ENCODE results near the gene OXT.
A peak's percentile ranks its signal among the peaks of the same experiment; 100 is the strongest.
"Not testable (repeated sequence)": the region's sequence is repeated elsewhere in the genome, so short reads cannot be mapped to it uniquely, and the experiment has no call there.

Gene OXT

DNA sequence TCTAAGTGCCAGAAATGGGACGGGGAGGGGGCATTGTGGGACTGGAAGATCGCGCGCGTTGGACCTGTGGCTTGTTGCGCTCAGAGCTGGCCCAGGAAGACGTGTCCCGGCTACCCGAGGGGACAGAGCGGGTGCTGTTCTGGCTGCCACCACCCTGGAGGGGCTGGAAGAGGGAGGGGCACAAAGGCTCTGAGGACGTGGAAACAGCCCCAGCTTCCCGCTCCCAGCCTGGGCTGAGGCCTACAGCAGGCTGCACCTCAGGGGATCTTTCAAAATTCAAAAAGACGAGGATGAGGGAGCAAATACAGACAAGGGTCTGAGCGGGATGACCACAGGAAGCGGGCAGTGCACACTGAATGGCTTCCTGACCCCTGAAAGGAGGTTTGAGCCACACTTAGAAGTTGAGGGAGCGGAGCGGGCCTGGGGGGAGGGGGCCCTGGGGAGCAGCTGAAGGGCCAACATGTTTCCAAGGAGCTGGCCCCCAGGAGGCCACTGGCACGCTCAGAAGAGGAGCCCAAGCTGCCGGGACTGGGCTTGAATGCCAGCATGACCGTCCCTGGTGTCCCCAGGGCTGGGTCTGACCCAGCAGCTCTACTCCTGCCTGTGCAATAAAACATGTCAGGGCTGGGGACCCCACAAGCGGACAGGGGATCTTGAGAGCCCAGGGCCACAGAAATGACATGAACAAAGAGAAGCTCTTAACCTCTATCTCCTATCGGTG, 1.3 kb downstream of the OXT start:
- H3K27me3 ChIP-seq (ENCODE audit: control insufficient read depth in 5 of 5, insufficient read depth in 4 of 5, low read length in 5 of 5) = peaks cover 0 to 2% (median 0%) of the 10 kb centered on the region in 5 donors
- no peaks in the 10 kb centered on the region for H3K9me3 ChIP-seq (ENCODE audit: control insufficient read depth in 5 of 5, low read length in 5 of 5)
- H3K27ac ChIP-seq (ENCODE audit: low read depth, low read length) = no peak overlapping the region
- peaks cover 0 to 34% (median 23%) of the 10 kb centered on the region in 5 donors for H3K4me1 ChIP-seq (ENCODE audit: control insufficient read depth in 5 of 5, insufficient read depth in 5 of 5, low read length in 5 of 5)
- H3K9ac ChIP-seq (ENCODE audit: low read length in 5 of 5) = peak overlapping the region in 1 of 5 donors; percentile 66
- H3K36me3 ChIP-seq (ENCODE audit: control insufficient read depth in 5 of 5, insufficient read depth in 5 of 5, low read length in 5 of 5) = no peaks in the 10 kb centered on the region
- peak overlapping the region in 4 of 5 donors; percentile 49 to 67 (median 58) for H3K4me3 ChIP-seq (ENCODE audit: low read depth in 1 of 5, low read length in 5 of 5)

GRCh38 chr20:3073251-3073643, 1.8 kb downstream of the OXT start:
- not testable (repeated sequence) for H3K9me3 ChIP-seq (ENCODE audit: control insufficient read depth in 5 of 5, low read length in 5 of 5); H3K4me3 ChIP-seq (ENCODE audit: low read depth in 1 of 5, low read length in 5 of 5); H3K27me3 ChIP-seq (ENCODE audit: control insufficient read depth in 5 of 5, insufficient read depth in 4 of 5, low read length in 5 of 5); H3K9ac ChIP-seq (ENCODE audit: low read length in 5 of 5); H3K36me3 ChIP-seq (ENCODE audit: control insufficient read depth in 5 of 5, insufficient read depth in 5 of 5, low read length in 5 of 5); H3K27ac ChIP-seq (ENCODE audit: low read depth, low read length)
- peaks cover 0 to 28% (median 23%) of the 10 kb centered on the region in 5 donors for H3K4me1 ChIP-seq (ENCODE audit: control insufficient read depth in 5 of 5, insufficient read depth in 5 of 5, low read length in 5 of 5)

GRCh38 chr20:3074812-3075211, 3.4 kb downstream of the OXT start:
- H3K27me3 ChIP-seq (ENCODE audit: control insufficient read depth in 5 of 5, insufficient read depth in 4 of 5, low read length in 5 of 5) = peaks cover 0 to 2% (median 0%) of the 10 kb centered on the region in 5 donors

GRCh38 chr20:3075315-3075714, 3.9 kb downstream of the OXT start:
- H3K9me3 ChIP-seq (ENCODE audit: control insufficient read depth in 5 of 5, low read length in 5 of 5); H3K27ac ChIP-seq (ENCODE audit: low read depth, low read length); H3K9ac ChIP-seq (ENCODE audit: low read length in 5 of 5); H3K36me3 ChIP-seq (ENCODE audit: control insufficient read depth in 5 of 5, insufficient read depth in 5 of 5, low read length in 5 of 5); H3K4me3 ChIP-seq (ENCODE audit: low read depth in 1 of 5, low read length in 5 of 5); H3K27me3 ChIP-seq (ENCODE audit: control insufficient read depth in 5 of 5, insufficient read depth in 4 of 5, low read length in 5 of 5): not testable (repeated sequence)
- peaks cover 0 to 21% (median 19%) of the 10 kb centered on the region in 5 donors for H3K4me1 ChIP-seq (ENCODE audit: control insufficient read depth in 5 of 5, insufficient read depth in 5 of 5, low read length in 5 of 5)

More at GRCh38 chr20:3074812-3075211, 3.4 kb downstream of the OXT start:
- Histone ChIP-seq H3K9me3 (ENCODE audit: control insufficient read depth in 5 of 5, low read length in 5 of 5) (no peaks in the 10 kb centered on the region), H3K27ac (ENCODE audit: low read depth, low read length) (no peak overlapping the region), H3K4me3 (ENCODE audit: low read depth in 1 of 5, low read length in 5 of 5) (no peak overlapping the region), H3K4me1 (ENCODE audit: control insufficient read depth in 5 of 5, insufficient read depth in 5 of 5, low read length in 5 of 5) (peaks cover 0 to 21% (median 16%) of the 10 kb centered on the region in 5 donors), H3K36me3 (ENCODE audit: control insufficient read depth in 5 of 5, insufficient read depth in 5 of 5, low read length in 5 of 5) (no peaks in the 10 kb centered on the region), H3K9ac (ENCODE audit: low read length in 5 of 5) (no peak overlapping the region)

DNA sequence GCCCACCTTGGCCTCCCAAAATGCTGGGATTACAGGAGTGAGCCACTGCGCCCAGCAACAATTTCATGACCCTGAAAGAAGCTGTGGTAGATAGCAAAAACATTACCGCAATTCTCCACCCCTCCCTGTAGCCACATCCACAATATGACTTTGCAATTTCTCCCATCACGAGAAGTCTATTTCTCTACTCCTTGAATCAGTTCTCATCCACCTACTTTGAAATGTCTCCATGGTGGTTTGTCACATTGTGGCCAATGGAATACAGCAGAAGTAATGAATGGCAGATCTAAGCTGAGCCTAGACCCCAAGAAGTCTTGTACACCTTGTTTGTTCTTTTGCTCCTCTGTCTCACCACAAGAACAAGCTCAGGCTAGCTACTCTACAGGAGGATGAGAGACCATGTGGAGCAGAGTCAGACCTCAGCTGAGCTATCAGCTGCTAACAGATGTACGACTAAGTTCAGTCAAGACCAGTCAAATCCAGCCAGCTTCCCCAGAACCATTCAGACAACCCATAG, 6.3 kb downstream of the OXT start:
- no peak overlapping the region for H3K27ac ChIP-seq (ENCODE audit: low read depth, low read length)
- H3K9me3 ChIP-seq (ENCODE audit: control insufficient read depth in 5 of 5, low read length in 5 of 5) = no peaks in the 10 kb centered on the region
- H3K9ac ChIP-seq (ENCODE audit: low read length in 5 of 5) = no peak overlapping the region
- peaks cover 0 to 10% (median 0%) of the 10 kb centered on the region in 5 donors for H3K27me3 ChIP-seq (ENCODE audit: control insufficient read depth in 5 of 5, insufficient read depth in 4 of 5, low read length in 5 of 5)
- H3K4me1 ChIP-seq (ENCODE audit: control insufficient read depth in 5 of 5, insufficient read depth in 5 of 5, low read length in 5 of 5) = peaks cover 6 to 26% (median 21%) of the 10 kb centered on the region in 5 donors
- no peak overlapping the region for H3K4me3 ChIP-seq (ENCODE audit: low read depth in 1 of 5, low read length in 5 of 5)
- H3K36me3 ChIP-seq (ENCODE audit: control insufficient read depth in 5 of 5, insufficient read depth in 5 of 5, low read length in 5 of 5) = no peaks in the 10 kb centered on the region

GRCh38 chr20:3080939-3081388, 9.5 kb downstream of the OXT start:
- Histone ChIP-seq H3K4me3 (ENCODE audit: low read depth in 1 of 5, low read length in 5 of 5) (no peak overlapping the region), H3K4me1 (ENCODE audit: control insufficient read depth in 5 of 5, insufficient read depth in 5 of 5, low read length in 5 of 5) (peaks cover 6 to 32% (median 24%) of the 10 kb centered on the region in 5 donors), H3K9me3 (ENCODE audit: control insufficient read depth in 5 of 5, low read length in 5 of 5) (no peaks in the 10 kb centered on the region), H3K27me3 (ENCODE audit: control insufficient read depth in 5 of 5, insufficient read depth in 4 of 5, low read length in 5 of 5) (peaks cover 0 to 18% (median 4%) of the 10 kb centered on the region in 5 donors), H3K36me3 (ENCODE audit: control insufficient read depth in 5 of 5, insufficient read depth in 5 of 5, low read length in 5 of 5) (no peaks in the 10 kb centered on the region), H3K9ac (ENCODE audit: low read length in 5 of 5) (no peak overlapping the region), H3K27ac (ENCODE audit: low read depth, low read length) (peak overlapping the region; percentile 57)

DNA sequence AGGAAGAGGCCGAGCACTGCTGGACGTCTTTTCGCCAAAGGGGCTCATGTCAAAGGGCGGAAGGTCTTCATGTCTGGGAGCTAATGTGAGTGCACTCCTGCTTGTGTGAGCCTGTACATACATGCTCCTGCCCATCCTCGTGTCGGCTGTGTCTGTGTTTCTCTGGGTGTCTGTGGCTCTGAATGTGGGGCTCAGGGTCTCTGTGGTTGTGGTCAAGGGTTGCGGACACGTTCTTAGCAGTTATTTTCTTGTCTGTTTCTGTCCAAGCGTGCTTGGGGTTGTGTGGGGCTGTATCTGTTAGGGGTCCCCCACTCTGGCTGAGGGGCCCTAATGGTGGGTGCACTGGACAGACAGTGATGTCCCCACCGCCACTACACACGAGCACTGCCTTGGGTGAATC, 10.2 kb downstream of the OXT start:
- H3K36me3 ChIP-seq (ENCODE audit: control insufficient read depth in 5 of 5, insufficient read depth in 5 of 5, low read length in 5 of 5) = no peaks in the 10 kb centered on the region

DNA sequence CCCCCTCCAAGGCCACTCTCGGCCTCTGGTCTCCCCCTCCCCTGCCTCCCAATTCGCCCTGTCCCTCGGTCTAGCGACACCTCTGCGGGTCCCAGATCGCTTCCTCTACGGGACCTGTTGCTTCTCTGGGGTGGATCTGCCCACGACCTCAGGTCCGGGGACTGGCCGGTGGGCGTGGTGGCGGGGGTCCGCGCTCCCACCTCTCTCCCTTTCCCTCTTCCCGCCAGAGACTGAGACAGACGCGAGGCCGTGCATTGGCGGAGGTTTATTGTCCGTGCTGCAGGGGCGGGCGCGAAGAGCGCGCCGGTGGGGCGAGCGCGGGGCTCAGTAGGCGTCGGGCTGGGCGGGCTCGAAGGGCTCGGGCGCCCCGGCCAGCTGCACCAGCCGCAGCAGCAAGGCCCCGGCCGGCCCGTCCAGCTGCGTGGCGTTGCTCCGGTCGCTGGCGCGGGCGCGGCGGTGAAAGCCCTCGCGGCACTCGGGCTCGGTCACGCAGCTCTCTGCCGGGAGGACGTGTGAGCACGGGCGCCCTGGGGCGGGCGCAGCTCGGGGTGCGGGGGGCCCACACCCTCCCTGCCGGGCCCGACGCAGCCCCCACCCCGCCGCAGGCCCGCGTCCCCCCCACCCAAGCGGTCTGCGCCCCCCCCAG, 11.0 kb downstream of the OXT start:
- H3K9ac ChIP-seq (ENCODE audit: low read length in 5 of 5) = peak overlapping the region in 1 of 5 donors; percentile 59
- H3K4me3 ChIP-seq (ENCODE audit: low read depth in 1 of 5, low read length in 5 of 5) = peak overlapping the region; percentile 29 to 65 (median 51)
- no peaks in the 10 kb centered on the region for H3K9me3 ChIP-seq (ENCODE audit: control insufficient read depth in 5 of 5, low read length in 5 of 5)
- H3K27ac ChIP-seq (ENCODE audit: low read depth, low read length) = no peak overlapping the region
- H3K36me3 ChIP-seq (ENCODE audit: control insufficient read depth in 5 of 5, insufficient read depth in 5 of 5, low read length in 5 of 5) = no peaks in the 10 kb centered on the region
- H3K4me1 ChIP-seq (ENCODE audit: control insufficient read depth in 5 of 5, insufficient read depth in 5 of 5, low read length in 5 of 5) = peaks cover 6 to 32% (median 24%) of the 10 kb centered on the region in 5 donors
- H3K27me3 ChIP-seq (ENCODE audit: control insufficient read depth in 5 of 5, insufficient read depth in 4 of 5, low read length in 5 of 5) = peaks cover 0 to 18% (median 4%) of the 10 kb centered on the region in 5 donors

More for the DNA sequence above, 10.2 kb downstream of the OXT start:
- Histone ChIP-seq H3K27ac (ENCODE audit: low read depth, low read length) (no peak overlapping the region), H3K4me3 (ENCODE audit: low read depth in 1 of 5, low read length in 5 of 5) (peak overlapping the region; percentile 20 to 65 (median 44)), H3K9me3 (ENCODE audit: control insufficient read depth in 5 of 5, low read length in 5 of 5) (no peaks in the 10 kb centered on the region), H3K9ac (ENCODE audit: low read length in 5 of 5) (no peak overlapping the region), H3K27me3 (ENCODE audit: control insufficient read depth in 5 of 5, insufficient read depth in 4 of 5, low read length in 5 of 5) (peaks cover 0 to 18% (median 4%) of the 10 kb centered on the region in 5 donors), H3K4me1 (ENCODE audit: control insufficient read depth in 5 of 5, insufficient read depth in 5 of 5, low read length in 5 of 5) (peaks cover 6 to 32% (median 24%) of the 10 kb centered on the region in 5 donors)

DNA sequence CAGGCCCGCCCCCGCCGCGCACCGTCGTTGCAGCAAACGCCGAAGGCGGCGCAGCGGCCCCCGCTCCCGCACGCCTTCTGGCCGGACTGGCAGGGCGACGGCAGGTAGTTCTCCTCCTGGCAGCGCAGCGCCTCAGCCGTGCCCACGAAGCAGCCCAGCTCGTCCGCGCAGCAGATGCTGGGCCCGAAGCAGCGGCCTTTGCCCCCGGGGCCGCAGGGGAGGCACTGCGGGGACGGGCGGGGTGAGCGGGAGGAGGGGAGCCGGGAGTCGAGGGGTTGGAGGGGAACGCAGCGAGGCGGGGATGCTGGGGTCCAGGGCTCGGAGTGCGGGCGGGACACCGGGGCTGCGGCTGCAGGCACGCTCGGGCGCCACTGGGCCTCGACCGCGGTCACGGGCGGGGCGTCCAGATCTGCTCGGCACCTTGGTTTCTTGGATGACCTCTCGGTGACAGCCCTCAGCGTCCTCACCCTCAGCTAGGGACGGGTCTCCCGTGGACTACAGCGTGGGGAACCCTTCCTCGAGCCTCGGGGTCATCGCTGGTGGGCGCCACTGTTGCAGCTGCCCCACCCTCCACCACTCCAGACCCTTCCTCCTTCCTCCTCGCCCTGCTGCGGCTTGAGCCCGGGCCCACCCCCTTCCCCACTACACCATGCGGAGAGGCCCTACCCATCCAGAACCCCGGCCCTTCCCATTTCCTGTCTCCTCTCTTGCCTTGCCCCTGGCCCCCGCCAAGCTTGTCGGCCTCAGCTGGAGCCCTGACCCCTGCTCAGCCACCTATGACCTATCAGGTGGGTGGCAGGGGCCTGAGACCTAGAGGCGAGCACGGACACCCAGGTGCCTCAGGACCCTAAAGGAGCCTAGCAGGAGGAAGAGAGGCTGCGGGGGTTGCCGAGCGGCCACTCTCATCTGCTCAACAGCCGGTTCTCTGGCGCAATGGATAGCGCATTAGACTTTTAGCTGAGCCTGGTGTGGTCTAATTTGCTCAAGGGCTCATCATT, 11.8 kb downstream of the OXT start:
- H3K4me1 ChIP-seq (ENCODE audit: control insufficient read depth in 5 of 5, insufficient read depth in 5 of 5, low read length in 5 of 5) = peaks cover 6 to 32% (median 24%) of the 10 kb centered on the region in 5 donors
- no peaks in the 10 kb centered on the region for H3K36me3 ChIP-seq (ENCODE audit: control insufficient read depth in 5 of 5, insufficient read depth in 5 of 5, low read length in 5 of 5)
- H3K9ac ChIP-seq (ENCODE audit: low read length in 5 of 5) = peak overlapping the region in 1 of 5 donors; percentile 47
- H3K27ac ChIP-seq (ENCODE audit: low read depth, low read length) = no peak overlapping the region
- H3K4me3 ChIP-seq (ENCODE audit: low read depth in 1 of 5, low read length in 5 of 5) = peak overlapping the region in 2 of 5 donors; percentile 13 to 55
- no peaks in the 10 kb centered on the region for H3K9me3 ChIP-seq (ENCODE audit: control insufficient read depth in 5 of 5, low read length in 5 of 5)
- peaks cover 0 to 18% (median 4%) of the 10 kb centered on the region in 5 donors for H3K27me3 ChIP-seq (ENCODE audit: control insufficient read depth in 5 of 5, insufficient read depth in 4 of 5, low read length in 5 of 5)
